NCI-H2029 treated with DMSO at 0.1 percent for 48 hours (cell line): ENCODE data around the gene ZNF232.
"Not testable (repeated sequence)": the region's sequence is repeated elsewhere in the genome, so short reads cannot be mapped to it uniquely, and the experiment has no call there.

Experiments
- DNase-seq: peaks from one replicate; lab custom pipeline; 2025; lab: John Stamatoyannopoulos, UW

The ZNF232 gene

GRCh38 chr17:5129770-5130169 lies 18.1 kb upstream of the ZNF232 start:
- not testable (repeated sequence) for DNase-seq

GRCh38 chr17:5128905-5129535 lies 17.3 kb upstream of the ZNF232 start:
- no peak for DNase-seq

- not testable (repeated sequence) for DNase-seq
Measured at GRCh38 chr17:5128387-5128786, 16.7 kb upstream of the ZNF232 start.

GRCh38 chr17:5127910-5128309 lies 16.2 kb upstream of the ZNF232 start:
- no peak for DNase-seq

GRCh38 chr17:5126719-5127488 lies 15.2 kb upstream of the ZNF232 start:
- no peak for DNase-seq

- not testable (repeated sequence) for DNase-seq
Measured at GRCh38 chr17:5124896-5125295, 13.2 kb upstream of the ZNF232 start.

GRCh38 chr17:5124125-5124760 lies 12.6 kb upstream of the ZNF232 start:
- DNase-seq = not testable (repeated sequence)

- no peak for DNase-seq
Measured at GRCh38 chr17:5123343-5124124, 11.9 kb upstream of the ZNF232 start.

- DNase-seq = no peak
Measured at GRCh38 chr17:5122586-5123342, 11.1 kb upstream of the ZNF232 start.

GRCh38 chr17:5122056-5122455 lies 10.4 kb upstream of the ZNF232 start:
- not testable (repeated sequence) for DNase-seq

GRCh38 chr17:5121186-5121841 lies 9.6 kb upstream of the ZNF232 start:
- no peak for DNase-seq

- not testable (repeated sequence) for DNase-seq
Measured at GRCh38 chr17:5120436-5121185, 8.9 kb upstream of the ZNF232 start.

- DNase-seq = no peak
Measured at GRCh38 chr17:5120036-5120435, 8.4 kb upstream of the ZNF232 start.

- no peak for DNase-seq
Measured at GRCh38 chr17:5118219-5118618, 6.5 kb upstream of the ZNF232 start.

- DNase-seq = no peak
Measured at GRCh38 chr17:5115673-5116651, 4.3 kb upstream of the ZNF232 start, which contains the start of gene USP6. Gene USP6 (plus strand): TSS chr17:5116032. CDS start chr17:5130368, 14,336 bp downstream.

GRCh38 chr17:5110816-5111215 lies 862 bp downstream of the ZNF232 start:
- DNase-seq = no peak

- DNase-seq = no peak
Measured at GRCh38 chr17:5100832-5101231, 10.8 kb downstream of the ZNF232 start.

GRCh38 chr17:5099271-5099670 lies 12.4 kb downstream of the ZNF232 start:
- no peak for DNase-seq
